ENCODE results near the gene PHLDB1. TPM values are rescaled to one million over a fixed set of nuclear protein-coding genes. Genes with fewer than 3 reads are reported as not detected.

PHLDB1 gene
- polyA plus RNA-seq, 1 donor (not counting 4 experiments of a cell fraction or from before 2014, with no cell fraction given) = 35.0 TPM

- Histone ChIP-seq H3K9ac (ENCODE audit: control insufficient read depth, extremely low read depth, insufficient read depth, low read length) (peak overlapping the region; percentile 86), H3K27ac (ENCODE audit: control insufficient read depth, insufficient read depth, low read length) (no peak overlapping the region), H3K36me3 (ENCODE audit: control insufficient read depth in 2 of 2, extremely low read depth in 1 of 2, insufficient read depth in 2 of 2, low read length in 2 of 2) (peaks cover 1 to 2% of the 10 kb centered on the region in 2 experiments), H2AFZ (ENCODE audit: control insufficient read depth, low read length) (peak overlapping the region; percentile 1), H3K9me1 (ENCODE audit: control insufficient read depth, extremely low read depth, insufficient read depth, low read length) (no peaks in the 10 kb centered on the region), H3K9me3 (ENCODE audit: control insufficient read depth, low read depth, low read length) (no peaks in the 10 kb centered on the region), H3K4me1 (ENCODE audit: control insufficient read depth, extremely low read depth, insufficient read depth, low read length) (peaks cover 5% of the 10 kb centered on the region), H4K20me1 (ENCODE audit: control insufficient read depth, extremely low read depth, insufficient read depth, low read length) (no peaks in the 10 kb centered on the region), H3K4me2 (ENCODE audit: control insufficient read depth, extremely low read depth, insufficient read depth, low read depth, low read length) (peak overlapping the region; percentile 95), H3K27me3 (ENCODE audit: control insufficient read depth, extremely low read depth, insufficient read depth, low read length) (no peaks in the 10 kb centered on the region), H3K4me3 (ENCODE audit: control insufficient read depth in 2 of 3, extremely low read depth in 1 of 3, insufficient read depth in 2 of 3, low read depth in 1 of 3, low read length in 3 of 3) (peak overlapping the region; percentile 13 to 78 (median 27)), H3K79me2 (ENCODE audit: control insufficient read depth, insufficient read depth, low read length) (no peaks in the 10 kb centered on the region)
- DNase-seq (ENCODE audit: low read depth, low spot score) = no peak
- dilution Hi-C loops (cut with MboI; ENCODE audit: extremely low pct_ligation_motif_present, low sequenced_read_pairs) = no loop called here
- TF ChIP-seq CTCF (optimal IDR thresholded peaks at IDR 0.05 in 1 of 3, IDR thresholded peaks at IDR 0.05 in 1 of 3, conservative IDR thresholded peaks at IDR 0.05 in 1 of 3; ENCODE audit: extremely low read depth in 1 of 3, insufficient read depth in 2 of 3, low read length in 3 of 3) = no peak
- TF ChIP-seq EZH2 (IDR thresholded peaks at IDR 0.05; ENCODE audit: low read length) = no peak
- no peak for FAIRE-seq
Measured at GRCh38 chr11:118565051-118565450, 42.4 kb upstream of the PHLDB1 start.

- H3K27me3 ChIP-seq (ENCODE audit: control insufficient read depth, extremely low read depth, insufficient read depth, low read length) = no peaks in the 10 kb centered on the region
- no peak overlapping the region for H3K27ac ChIP-seq (ENCODE audit: control insufficient read depth, insufficient read depth, low read length)
- H3K79me2 ChIP-seq (ENCODE audit: control insufficient read depth, insufficient read depth, low read length) = peaks cover 26% of the 10 kb centered on the region
- no peak for TF ChIP-seq CTCF (optimal IDR thresholded peaks at IDR 0.05 in 1 of 3, IDR thresholded peaks at IDR 0.05 in 1 of 3, conservative IDR thresholded peaks at IDR 0.05 in 1 of 3; ENCODE audit: extremely low read depth in 1 of 3, insufficient read depth in 2 of 3, low read length in 3 of 3)
- no peak for TF ChIP-seq EZH2 (IDR thresholded peaks at IDR 0.05; ENCODE audit: low read length)
- no peak overlapping the region for H3K4me3 ChIP-seq (ENCODE audit: control insufficient read depth in 2 of 3, extremely low read depth in 1 of 3, insufficient read depth in 2 of 3, low read depth in 1 of 3, low read length in 3 of 3)
- no peaks in the 10 kb centered on the region for H3K9me1 ChIP-seq (ENCODE audit: control insufficient read depth, extremely low read depth, insufficient read depth, low read length)
- dilution Hi-C loops (cut with MboI; ENCODE audit: extremely low pct_ligation_motif_present, low sequenced_read_pairs) = no loop called here
- no peak overlapping the region for H3K9ac ChIP-seq (ENCODE audit: control insufficient read depth, extremely low read depth, insufficient read depth, low read length)
- FAIRE-seq (no peak), DNase-seq (ENCODE audit: low read depth, low spot score) (no peak)
- no peaks in the 10 kb centered on the region for H4K20me1 ChIP-seq (ENCODE audit: control insufficient read depth, extremely low read depth, insufficient read depth, low read length)
- no peaks in the 10 kb centered on the region for H3K9me3 ChIP-seq (ENCODE audit: control insufficient read depth, low read depth, low read length)
- no peaks in the 10 kb centered on the region for H3K36me3 ChIP-seq (ENCODE audit: control insufficient read depth in 2 of 2, extremely low read depth in 1 of 2, insufficient read depth in 2 of 2, low read length in 2 of 2)
- H3K4me2 ChIP-seq (ENCODE audit: control insufficient read depth, extremely low read depth, insufficient read depth, low read depth, low read length) = no peak overlapping the region
- no peak overlapping the region for H2AFZ ChIP-seq (ENCODE audit: control insufficient read depth, low read length)
- peaks cover 19% of the 10 kb centered on the region for H3K4me1 ChIP-seq (ENCODE audit: control insufficient read depth, extremely low read depth, insufficient read depth, low read length)
Measured at GRCh38 chr11:118569670-118570069, 37.7 kb upstream of the PHLDB1 start.

Measured in keratinocyte (primary cell).